Transverse colon (tissue), 4 donors: ENCODE measurements around the gene SORL1.

Experiments
- EP300 ChIP-seq: sonication (generic); formaldehyde crosslinking; IDR thresholded peaks from one replicate; pipeline ENCODE4 v1.6.1; 2017; ENCODE audit warnings: antibody characterized with exemption, low read depth
- POLR2A ChIP-seq: fragments of 450-650 bp; IDR thresholded peaks from one replicate; pipeline ENCODE4 v1.6.1; 2016; ENCODE audit warnings: antibody characterized with exemption, mild to moderate bottlenecking, moderate library complexity
- POLR2AphosphoS5 ChIP-seq, 3 donors: sonication (generic); formaldehyde crosslinking; IDR thresholded peaks; one replicate each; pipeline ENCODE4 v1.6.1; 2016; ENCODE audit warnings: antibody characterized with exemption in 3 of 3
- TF ChIP-seq, protein P1 (sequence below), 5 experiments: fragments of 200-600 bp in 3 of 5; fragments of 450-650 bp in 2 of 5; sonication (generic) in 3 of 5; IDR thresholded peaks; 1 replicate in 2 of 5; 2 replicates in 3 of 5; pipeline ENCODE4 v1.5.1; 2016 to 2017; ENCODE audit warnings: antibody characterized with exemption in 5 of 5, inconsistent platforms in 3 of 5, mild to moderate bottlenecking in 2 of 5, moderate library complexity in 1 of 5

DNA sequence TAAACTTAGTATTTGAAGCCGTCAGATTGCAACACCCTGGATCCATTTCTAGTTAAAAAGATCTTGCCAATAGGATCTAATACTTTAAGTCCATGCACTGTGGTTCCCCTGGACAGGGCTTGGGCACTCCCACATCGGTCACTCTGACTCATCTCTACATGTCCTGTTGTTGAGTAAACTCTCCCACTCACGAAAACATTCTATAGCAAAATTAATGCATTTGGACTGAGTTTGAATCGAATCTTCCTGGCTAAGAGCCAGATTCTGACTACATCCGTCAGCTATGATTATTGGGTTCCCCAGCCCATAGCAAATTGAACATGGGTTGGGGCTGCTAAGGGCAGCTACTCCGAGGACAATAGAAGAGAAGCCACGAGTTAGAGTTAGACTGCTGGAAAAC is 182.8 kb downstream of the SORL1 start:
- no peak for TF ChIP-seq POLR2A
- TF ChIP-seq, protein P1, sequence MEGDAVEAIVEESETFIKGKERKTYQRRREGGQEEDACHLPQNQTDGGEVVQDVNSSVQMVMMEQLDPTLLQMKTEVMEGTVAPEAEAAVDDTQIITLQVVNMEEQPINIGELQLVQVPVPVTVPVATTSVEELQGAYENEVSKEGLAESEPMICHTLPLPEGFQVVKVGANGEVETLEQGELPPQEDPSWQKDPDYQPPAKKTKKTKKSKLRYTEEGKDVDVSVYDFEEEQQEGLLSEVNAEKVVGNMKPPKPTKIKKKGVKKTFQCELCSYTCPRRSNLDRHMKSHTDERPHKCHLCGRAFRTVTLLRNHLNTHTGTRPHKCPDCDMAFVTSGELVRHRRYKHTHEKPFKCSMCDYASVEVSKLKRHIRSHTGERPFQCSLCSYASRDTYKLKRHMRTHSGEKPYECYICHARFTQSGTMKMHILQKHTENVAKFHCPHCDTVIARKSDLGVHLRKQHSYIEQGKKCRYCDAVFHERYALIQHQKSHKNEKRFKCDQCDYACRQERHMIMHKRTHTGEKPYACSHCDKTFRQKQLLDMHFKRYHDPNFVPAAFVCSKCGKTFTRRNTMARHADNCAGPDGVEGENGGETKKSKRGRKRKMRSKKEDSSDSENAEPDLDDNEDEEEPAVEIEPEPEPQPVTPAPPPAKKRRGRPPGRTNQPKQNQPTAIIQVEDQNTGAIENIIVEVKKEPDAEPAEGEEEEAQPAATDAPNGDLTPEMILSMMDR (IDR thresholded peaks at IDR 0.05), result no peak
- TF ChIP-seq EP300, result no peak
- no peak for TF ChIP-seq POLR2AphosphoS5 (IDR thresholded peaks at IDR 0.05)
